ENCODE data around the gene RASA4.
"Not testable (repeated sequence)": the region's sequence is repeated elsewhere in the genome, so short reads cannot be mapped to it uniquely, and the experiment has no call there.

Gene RASA4

GRCh38 chr7:102592477-102593019 is 24.0 kb downstream of the RASA4 start:
- not testable (repeated sequence) for H3K36me3 Mint-ChIP-seq (ENCODE audit: insufficient read depth); H3K27ac Mint-ChIP-seq; H3K4me1 Mint-ChIP-seq (ENCODE audit: low read depth in 2 of 2); H3K9me3 Mint-ChIP-seq; H3K4me3 Mint-ChIP-seq; H3K27me3 Mint-ChIP-seq
- DNase-seq (peak; percentile 22 to 45 (median 25)), ATAC-seq (replicated peaks) (peak; percentile 63)

- H3K4me1 Mint-ChIP-seq (ENCODE audit: low read depth in 2 of 2); H3K27ac Mint-ChIP-seq; H3K9me3 Mint-ChIP-seq; H3K4me3 Mint-ChIP-seq; H3K27me3 Mint-ChIP-seq; H3K36me3 Mint-ChIP-seq (ENCODE audit: insufficient read depth); DNase-seq: not testable (repeated sequence)
- peak; percentile 34 for ATAC-seq (replicated peaks)
Observed at GRCh38 chr7:102589857-102590256, 26.7 kb downstream of the RASA4 start.

- H3K4me3 Mint-ChIP-seq; DNase-seq; ATAC-seq (replicated peaks); H3K27me3 Mint-ChIP-seq; H3K36me3 Mint-ChIP-seq (ENCODE audit: insufficient read depth); H3K4me1 Mint-ChIP-seq (ENCODE audit: low read depth in 2 of 2); H3K9me3 Mint-ChIP-seq; H3K27ac Mint-ChIP-seq: not testable (repeated sequence)
Observed at GRCh38 chr7:102583495-102583894, 33.1 kb downstream of the RASA4 start.

GRCh38 chr7:102581722-102582121 is 34.8 kb downstream of the RASA4 start:
- not testable (repeated sequence) for H3K4me1 Mint-ChIP-seq (ENCODE audit: low read depth in 2 of 2); H3K27me3 Mint-ChIP-seq; H3K36me3 Mint-ChIP-seq (ENCODE audit: insufficient read depth); H3K9me3 Mint-ChIP-seq; DNase-seq; H3K27ac Mint-ChIP-seq; H3K4me3 Mint-ChIP-seq; ATAC-seq (replicated peaks)

GRCh38 chr7:102578486-102578885 is 38.1 kb downstream of the RASA4 start:
- not testable (repeated sequence) for H3K4me1 Mint-ChIP-seq (ENCODE audit: low read depth in 2 of 2); H3K27me3 Mint-ChIP-seq; H3K36me3 Mint-ChIP-seq (ENCODE audit: insufficient read depth); H3K27ac Mint-ChIP-seq; DNase-seq; H3K4me3 Mint-ChIP-seq; H3K9me3 Mint-ChIP-seq; ATAC-seq (replicated peaks)

DNA sequence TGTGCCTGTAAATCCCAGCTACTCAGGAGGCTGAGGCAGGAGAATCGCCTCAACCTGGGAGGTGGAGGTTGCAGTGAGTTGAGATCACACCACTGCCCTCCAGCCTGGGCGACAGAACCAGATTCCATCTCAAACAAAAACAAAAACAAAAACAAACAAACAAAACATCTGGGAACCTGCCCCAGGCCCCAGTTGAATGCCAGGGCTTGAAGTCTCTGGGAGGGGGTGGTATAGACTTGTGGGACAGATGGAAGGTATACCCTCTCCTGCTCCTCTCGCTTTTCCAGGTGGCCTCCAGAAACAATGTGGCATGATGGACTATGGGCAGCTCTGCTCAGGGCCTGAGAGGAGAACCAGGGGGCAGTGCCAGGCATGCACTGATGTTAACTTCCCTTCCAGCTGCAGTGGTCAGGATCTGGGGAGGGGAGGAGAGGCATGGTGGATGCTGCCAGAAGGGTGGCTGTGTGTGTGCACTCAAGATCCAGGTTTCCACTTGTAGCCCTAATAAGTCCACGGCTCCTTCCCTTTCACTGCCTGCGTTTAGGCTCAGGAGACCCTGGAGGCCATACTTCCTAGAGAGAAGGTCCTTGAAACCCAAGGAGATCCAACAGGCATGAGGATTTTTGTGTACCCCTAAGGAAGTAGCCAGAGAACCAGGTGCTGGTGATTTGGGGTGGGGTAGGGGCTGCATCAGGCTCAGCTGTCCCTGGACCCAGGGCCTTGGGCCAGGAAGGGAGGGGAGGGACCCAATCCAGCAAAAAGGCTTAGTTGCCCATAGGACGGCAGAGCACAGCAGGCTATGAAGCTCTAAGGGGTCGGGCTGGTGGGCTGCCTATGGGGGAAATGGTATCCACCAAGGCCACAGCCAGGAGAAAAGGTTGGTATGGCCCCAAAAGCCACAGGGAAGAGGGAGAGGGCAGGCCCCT is 39.0 kb downstream of the RASA4 start:
- not testable (repeated sequence) for H3K4me3 Mint-ChIP-seq; ATAC-seq (replicated peaks); H3K36me3 Mint-ChIP-seq (ENCODE audit: insufficient read depth); H3K27me3 Mint-ChIP-seq; H3K27ac Mint-ChIP-seq; H3K4me1 Mint-ChIP-seq (ENCODE audit: low read depth in 2 of 2); H3K9me3 Mint-ChIP-seq; DNase-seq

- DNase-seq; H3K4me3 Mint-ChIP-seq; H3K4me1 Mint-ChIP-seq (ENCODE audit: low read depth in 2 of 2); ATAC-seq (replicated peaks); H3K36me3 Mint-ChIP-seq (ENCODE audit: insufficient read depth); H3K9me3 Mint-ChIP-seq; H3K27me3 Mint-ChIP-seq; H3K27ac Mint-ChIP-seq: not testable (repeated sequence)
Observed at GRCh38 chr7:102576363-102576762, 40.2 kb downstream of the RASA4 start.

DNA sequence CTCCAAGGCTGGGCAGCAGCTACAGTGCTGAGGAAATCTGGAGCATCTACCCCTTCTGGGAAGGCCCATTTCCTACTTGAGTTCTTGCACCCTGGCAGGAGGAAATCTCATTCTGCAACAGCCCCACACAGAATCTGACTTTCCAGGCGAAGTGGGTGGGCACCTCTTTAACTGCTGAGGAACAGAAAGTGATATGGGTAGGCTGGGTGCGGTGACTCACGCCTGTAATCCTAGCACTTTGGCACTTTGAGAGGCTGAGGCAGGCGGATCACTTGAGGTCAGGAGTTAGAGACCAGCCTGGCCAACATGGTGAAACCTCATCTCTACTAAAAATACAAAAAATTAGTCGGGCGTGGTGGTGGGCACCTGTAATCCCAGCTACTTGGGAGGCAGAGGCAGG is 41.9 kb downstream of the RASA4 start:
- not testable (repeated sequence) for H3K36me3 Mint-ChIP-seq (ENCODE audit: insufficient read depth); DNase-seq; ATAC-seq (replicated peaks); H3K27me3 Mint-ChIP-seq; H3K4me3 Mint-ChIP-seq; H3K9me3 Mint-ChIP-seq; H3K27ac Mint-ChIP-seq; H3K4me1 Mint-ChIP-seq (ENCODE audit: low read depth in 2 of 2)

GRCh38 chr7:102572261-102573239 is 44.0 kb downstream of the RASA4 start, which contains the start of gene POLR2J3:
Gene POLR2J3 (minus strand): TSS chr7:102572583. CDS start chr7:102572521, 62 bp downstream.
- H3K27ac Mint-ChIP-seq, result peak within 1 kb of the TSS; percentile 89 to 90
- H3K4me1 Mint-ChIP-seq (ENCODE audit: low read depth in 2 of 2); H3K27me3 Mint-ChIP-seq; H3K9me3 Mint-ChIP-seq; H3K36me3 Mint-ChIP-seq (ENCODE audit: insufficient read depth): not testable (repeated sequence)
- ATAC-seq (replicated peaks), result peak; percentile 95
- DNase-seq, result peak; percentile 100
- H3K4me3 Mint-ChIP-seq, result peak within 1 kb of the TSS; percentile 88 to 89

- H3K9me3 Mint-ChIP-seq; H3K27me3 Mint-ChIP-seq; H3K4me1 Mint-ChIP-seq (ENCODE audit: low read depth in 2 of 2); H3K27ac Mint-ChIP-seq; DNase-seq; ATAC-seq (replicated peaks); H3K4me3 Mint-ChIP-seq: not testable (repeated sequence)
- H3K36me3 Mint-ChIP-seq (ENCODE audit: insufficient read depth), result peaks cover 15% of the 10 kb centered on the region
Observed at GRCh38 chr7:102568620-102569019, 47.9 kb downstream of the RASA4 start.

DNA sequence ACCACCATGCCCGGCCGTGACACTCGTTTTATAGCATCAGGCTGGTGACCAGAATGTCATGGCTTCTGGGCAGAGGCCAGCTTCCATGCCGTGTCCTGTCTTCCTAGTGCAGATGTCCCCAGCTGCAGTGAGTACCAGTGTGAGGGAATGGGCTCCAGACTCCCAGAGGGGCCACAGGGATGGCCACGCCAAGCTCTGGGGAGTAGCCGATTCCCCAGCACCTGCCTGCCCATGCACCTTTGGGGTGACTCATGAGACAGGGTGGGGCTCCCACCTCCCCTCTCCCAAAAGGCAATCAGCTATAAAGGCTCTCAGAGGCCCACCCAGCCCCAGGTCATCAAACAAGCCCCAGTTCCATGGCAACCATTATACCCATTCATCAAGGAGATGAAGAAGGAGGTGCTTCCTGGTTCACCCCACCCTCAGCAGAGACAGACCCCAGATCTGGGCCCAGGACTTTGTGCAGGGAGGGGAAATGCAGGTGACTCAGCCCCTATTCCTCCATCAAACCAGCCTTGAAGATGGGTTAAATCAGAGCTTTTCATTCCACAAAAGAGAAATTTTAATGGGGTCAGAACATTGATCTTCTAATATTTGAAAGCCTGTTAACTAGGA is 65.6 kb downstream of the RASA4 start, which contains the start of gene SPDYE2:
Gene SPDYE2, plus strand, starts transcription at position 419 of the 615 bp plus-strand sequence. CDS start 2,030 bp downstream, outside the sequence.
- not testable (repeated sequence) for H3K27ac Mint-ChIP-seq; H3K4me3 Mint-ChIP-seq; H3K4me1 Mint-ChIP-seq (ENCODE audit: low read depth in 2 of 2); DNase-seq; ATAC-seq (replicated peaks); H3K27me3 Mint-ChIP-seq; H3K9me3 Mint-ChIP-seq; H3K36me3 Mint-ChIP-seq (ENCODE audit: insufficient read depth)

DNA sequence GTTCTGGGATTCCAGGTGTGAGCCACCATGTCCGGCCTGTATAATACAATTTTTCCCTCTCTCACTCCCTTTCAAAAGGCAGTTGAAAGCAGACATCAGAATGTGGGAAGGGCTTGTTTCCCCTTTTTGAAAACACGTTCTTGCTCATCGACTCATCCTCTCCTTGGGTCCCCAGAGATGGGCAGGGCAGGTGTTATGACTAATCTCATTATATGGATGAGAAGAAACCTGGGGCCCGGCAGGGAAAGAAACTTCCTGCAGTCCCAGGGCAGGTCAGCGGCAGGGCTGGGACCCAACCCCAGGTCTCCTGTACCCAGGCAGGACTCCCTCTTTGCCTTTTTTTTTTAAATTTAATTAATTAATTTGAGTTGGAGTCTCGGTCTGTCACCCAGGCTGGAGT is 70.2 kb downstream of the RASA4 start:
- not testable (repeated sequence) for H3K9me3 Mint-ChIP-seq; H3K27me3 Mint-ChIP-seq; H3K27ac Mint-ChIP-seq; H3K36me3 Mint-ChIP-seq (ENCODE audit: insufficient read depth); DNase-seq; H3K4me3 Mint-ChIP-seq; H3K4me1 Mint-ChIP-seq (ENCODE audit: low read depth in 2 of 2); ATAC-seq (replicated peaks)

GRCh38 chr7:102545288-102545687 is 71.3 kb downstream of the RASA4 start:
- not testable (repeated sequence) for H3K27me3 Mint-ChIP-seq; H3K36me3 Mint-ChIP-seq (ENCODE audit: insufficient read depth); H3K4me1 Mint-ChIP-seq (ENCODE audit: low read depth in 2 of 2)

More at GRCh38 chr7:102545288-102545687, 71.3 kb downstream of the RASA4 start:
- not testable (repeated sequence) for DNase-seq; H3K9me3 Mint-ChIP-seq; H3K4me3 Mint-ChIP-seq; H3K27ac Mint-ChIP-seq; ATAC-seq (replicated peaks)
